HCT116 (cell line): Measurements from ENCODE around the gene ZNF155. TPM values are rescaled to one million over a fixed set of nuclear protein-coding genes. Genes with fewer than 3 reads are reported as not detected.
"Not testable (repeated sequence)": the region's sequence is repeated elsewhere in the genome, so short reads cannot be mapped to it uniquely, and the experiment has no call there.

Experiments
- ATAC-seq: fragments of 200-7000 bp; cut with Tn5 transposase; 2 replicates; pipeline ENCODE4 v1.9.1; 2020; ENCODE audit warnings: mild to moderate bottlenecking, moderate library complexity
- BruUV-seq: library from RNA; stranded (reverse); fragments of 400-500 nt; replicated peaks from 2 replicates; lab custom pipeline; 2021; lab: Mats Ljungman, UMichigan
- CTCF ChIA-PET: fragments of 300-600 bp; sonication (Branson Sonifier 250); formaldehyde crosslinking; loops from one replicate; lab custom pipeline; 2021; ENCODE audit warnings: antibody characterized with exemption; lab: Charles Lee
- POLR2A ChIA-PET: fragments of 300-600, 350-600 bp; sonication (Branson Sonifier 250); formaldehyde crosslinking; loops from one replicate; lab custom pipeline; 2021; ENCODE audit warnings: antibody characterized with exemption; lab: Charles Lee
- RAD21 ChIA-PET, 2 experiments: fragments of 300-600 bp; sonication (Branson Sonifier 250); formaldehyde crosslinking; loops; one replicate each; lab custom pipeline; 2023; ENCODE audit warnings: low total read pairs in 2 of 2; ENCODE audit not compliant: uncharacterized antibody in 2 of 2, unreplicated experiment in 2 of 2, low non-redundant PET in 1 of 2; lab: Charles Lee
- DNase-seq: peaks from one replicate; pipeline ENCODE4 v3.0.0-alpha.2; 2010; ENCODE audit warnings: low read depth, low spot score
- H2AFZ ChIP-seq: fragments of 200-600 bp; shearing (Covaris generic), sonication (generic); 2 replicates; pipeline ENCODE4 v1.6.1; 2017; ENCODE audit warnings: low read depth, mixed run types, mixed read lengths, antibody characterized with exemption, low read length; ENCODE audit not compliant: poor library complexity, severe bottlenecking
- H3K27ac ChIP-seq: 2 replicates; pipeline ENCODE4 v1.5.1; 2012; ENCODE audit warnings: low read depth, low read length
- H3K27me3 ChIP-seq: fragments of 200-600 bp; sonication (generic); 2 replicates; pipeline ENCODE4 v1.6.1; 2016; ENCODE audit warnings: mixed run types, low read length, mixed read lengths; ENCODE audit not compliant: insufficient read depth
- H3K36me3 ChIP-seq, 2 experiments: fragments of 200-500 bp in 1 of 2; fragments of 200-600 bp in 1 of 2; sonication (Bioruptor generic) in 1 of 2; sonication (generic) in 1 of 2; 2 replicates each; pipeline versions ENCODE4 v1.5.1 to v1.6.1; 2014 to 2016; ENCODE audit warnings: low read length in 2 of 2, inconsistent platforms in 1 of 2, mixed read lengths in 1 of 2, mixed run types in 1 of 2; ENCODE audit not compliant: insufficient read depth in 2 of 2, control insufficient read depth in 1 of 2
- H3K4me1 ChIP-seq, 2 experiments: fragments of 200-600 bp in 1 of 2; sonication (generic) in 1 of 2; 2 replicates each; pipeline versions ENCODE4 v1.5.1 to v1.6.1; 2012 to 2017; ENCODE audit warnings: low read length in 2 of 2, inconsistent platforms in 1 of 2, mild to moderate bottlenecking in 1 of 2, mixed read lengths in 1 of 2, mixed run types in 1 of 2, moderate library complexity in 1 of 2; ENCODE audit not compliant: insufficient read depth in 2 of 2, control insufficient read depth in 1 of 2
- H3K4me2 ChIP-seq: fragments of 200-600 bp; sonication (generic); 2 replicates; pipeline ENCODE4 v1.6.1; 2017; ENCODE audit warnings: mixed run types, low read length, mixed read lengths
- H3K4me3 ChIP-seq, 2 experiments: fragments of 200-600 bp in 1 of 2; sonication (generic) in 1 of 2; replicated peaks in 1 of 2; 2 replicates each; pipeline ENCODE4 v1.5.1; 2011 to 2016; ENCODE audit warnings: low read length in 2 of 2, control low read depth in 1 of 2, low read depth in 1 of 2, mild to moderate bottlenecking in 1 of 2, mixed read lengths in 1 of 2, mixed run types in 1 of 2
- H3K79me2 ChIP-seq: fragments of 200-600 bp; sonication (generic); 2 replicates; pipeline ENCODE4 v1.6.1; 2017; ENCODE audit warnings: mild to moderate bottlenecking, mixed run types, low read length, moderate library complexity, mixed read lengths; ENCODE audit not compliant: insufficient read depth
- H3K9ac ChIP-seq: fragments of 200-600 bp; sonication (generic); 2 replicates; pipeline ENCODE4 v1.6.1; 2016; ENCODE audit warnings: low read length, mixed read lengths
- H3K9me2 ChIP-seq: fragments of 200-600 bp; sonication (generic), shearing (Covaris generic); 2 replicates; pipeline ENCODE4 v1.6.1; 2017; ENCODE audit warnings: mixed run types, mild to moderate bottlenecking, moderate library complexity; ENCODE audit not compliant: insufficient read depth
- H3K9me3 ChIP-seq, 2 experiments: fragments of 200-500 bp in 1 of 2; fragments of 200-600 bp in 1 of 2; sonication (Bioruptor generic) in 1 of 2; sonication (generic) in 1 of 2; 2 replicates each; pipeline ENCODE4 v1.6.1; 2014 to 2017; ENCODE audit warnings: low read length in 2 of 2, mixed read lengths in 2 of 2, inconsistent platforms in 1 of 2, low read depth in 1 of 2, mild to moderate bottlenecking in 1 of 2, mixed run types in 1 of 2, moderate library complexity in 1 of 2; ENCODE audit not compliant: control insufficient read depth in 1 of 2, insufficient read depth in 1 of 2
- H4K20me1 ChIP-seq: fragments of 200-600 bp; sonication (generic), shearing (Covaris generic); 2 replicates; pipeline ENCODE4 v1.6.1; 2017; ENCODE audit warnings: mixed run types, mild to moderate bottlenecking, moderate library complexity; ENCODE audit not compliant: insufficient read depth
- CEBPB ChIP-seq: IDR thresholded peaks from 2 replicates; pipeline ENCODE4 v1.6.1; 2012; ENCODE audit warnings: low read depth
- EGR1 ChIP-seq: IDR thresholded peaks from 2 replicates; pipeline ENCODE4 v1.6.1; 2012; ENCODE audit warnings: low read depth
- MAX ChIP-seq: IDR thresholded peaks from 2 replicates; pipeline ENCODE4 v1.6.1; 2012
- RAD21 ChIP-seq: IDR thresholded peaks from 2 replicates; pipeline ENCODE4 v1.6.1; 2012; ENCODE audit warnings: low read depth, mild to moderate bottlenecking
- SRF ChIP-seq: IDR thresholded peaks from 2 replicates; pipeline ENCODE4 v1.6.1; 2012; ENCODE audit warnings: low read depth
- TCF7L2 ChIP-seq: IDR thresholded peaks from 2 replicates; pipeline ENCODE4 v1.7.0; 2011; ENCODE audit warnings: borderline replicate concordance, inconsistent platforms; ENCODE audit not compliant: insufficient read depth, insufficient read length; ENCODE audit errors: extremely low read depth
- YY1 ChIP-seq: IDR thresholded peaks from 2 replicates; pipeline ENCODE4 v1.6.1; 2011; ENCODE audit warnings: low read length, low read depth, moderate library complexity, mild to moderate bottlenecking; ENCODE audit not compliant: insufficient replicate concordance; ENCODE audit errors: extremely low read depth
- ZNF274 ChIP-seq: fragments of 200-500 bp; sonication (Bioruptor generic); IDR thresholded peaks from 2 replicates; pipeline ENCODE4 v1.6.1; 2014; ENCODE audit warnings: mild to moderate bottlenecking, low read depth, low read length, inconsistent platforms
- intact Hi-C: fragments of 100-400 bp; cut with micrococcal nuclease; formaldehyde crosslinking; loops from 2 replicates; pipeline ENCODE4 v1.10.0; 2022
- total RNA-seq: library from RNA; stranded (reverse); gene quantifications from one replicate; pipeline ENCODE4 v1.2.1, GENCODE V29; 2021; ENCODE audit not compliant: unreplicated experiment

The ZNF155 gene
- total RNA-seq, 1 experiment from 2014 or later, result 2.2 TPM

GRCh38 chr19:43941209-43941608, 42.8 kb upstream of the ZNF155 start:
- Histone ChIP-seq H3K9me3 (no peaks in the 10 kb centered on the region), H3K36me3 (no peaks in the 10 kb centered on the region), H4K20me1 (no peaks in the 10 kb centered on the region), H2AFZ (no peak overlapping the region), H3K4me1 (no peaks in the 10 kb centered on the region), H3K79me2 (no peaks in the 10 kb centered on the region)
- ChIA-PET RAD21 (no interaction called here), POLR2A (no interaction called here), CTCF (no interaction called here)
- TF ChIP-seq ZNF274 (no peak), MAX (no peak), SRF (no peak), YY1 (no peak), EGR1 (no peak), RAD21 (no peak), TCF7L2 (no peak), CEBPB (no peak)
- TF ChIP-seq, all 23 proteins: peak for 0
- no peak overlapping the region for H3K4me2 ChIP-seq
- H3K9ac ChIP-seq, result no peak overlapping the region
- no peaks in the 10 kb centered on the region for H3K27me3 ChIP-seq
- intact Hi-C loops, result loop anchor here (10.0 kb wide), 1 partner anchor 506 kb away; no protein-coding TSS in a partner anchor
- no TSS peak for BruUV-seq
- H3K9me2 ChIP-seq, result no peaks in the 10 kb centered on the region
- ATAC-seq (no peak), DNase-seq (no peak)
- no peak overlapping the region for H3K27ac ChIP-seq
- no peak overlapping the region for H3K4me3 ChIP-seq

GRCh38 chr19:43947412-43947811, 36.6 kb upstream of the ZNF155 start:
- CTCF ChIA-PET, H3K27me3 ChIP-seq, RAD21 ChIA-PET, H3K4me2 ChIP-seq, H3K9me2 ChIP-seq, BruUV-seq, DNase-seq, H2AFZ ChIP-seq, H3K36me3 ChIP-seq, H3K27ac ChIP-seq, H3K9ac ChIP-seq, H3K4me3 ChIP-seq, ATAC-seq, POLR2A ChIA-PET, H4K20me1 ChIP-seq, H3K79me2 ChIP-seq, H3K4me1 ChIP-seq: not testable (repeated sequence)
- intact Hi-C loops, result loop anchor here (10.0 kb wide), 1 partner anchor 513 kb away; no protein-coding TSS in a partner anchor
- peaks cover 5 to 20% of the 10 kb centered on the region in 2 experiments; a peak in 3 of 4 replicates for H3K9me3 ChIP-seq

GRCh38 chr19:43949803-43950202, 34.2 kb upstream of the ZNF155 start:
- DNase-seq, RAD21 ChIA-PET, H3K4me3 ChIP-seq, H3K36me3 ChIP-seq, H4K20me1 ChIP-seq, H3K27me3 ChIP-seq, H3K27ac ChIP-seq, H3K4me2 ChIP-seq, H3K9me2 ChIP-seq, POLR2A ChIA-PET, H2AFZ ChIP-seq, H3K79me2 ChIP-seq, CTCF ChIA-PET, BruUV-seq, H3K4me1 ChIP-seq, H3K9ac ChIP-seq, ATAC-seq: not testable (repeated sequence)
- peaks cover 5 to 24% of the 10 kb centered on the region in 2 experiments; a peak in 3 of 4 replicates for H3K9me3 ChIP-seq
- intact Hi-C loops, result loop anchor here (5.0 to 10.0 kb wide), 3 partner anchors 142 to 515 kb away; partner anchors contain the start of gene ZNF224
